SU-DHL-6 (cell line): Measurements from ENCODE around the gene MOV10L1.

Experiments used
- EZH2phosphoT487 ChIP-seq: fragments of 200-600 bp; sonication (generic), shearing (Covaris generic); conservative IDR thresholded peaks from 2 replicates; pipeline ENCODE4 v1.6.1; 2018; ENCODE audit warnings: mild to moderate bottlenecking, antibody characterized with exemption, low read length, moderate library complexity, mixed read lengths
- TF ChIP-seq, protein P1 (sequence below): fragments of 200-600 bp; sonication (generic); IDR thresholded peaks from one replicate; pipeline ENCODE4 v1.5.1; 2017; ENCODE audit warnings: antibody characterized with exemption, mild to moderate bottlenecking, low read length, moderate library complexity; ENCODE audit not compliant: insufficient read depth, poor library complexity, severe bottlenecking

DNA sequence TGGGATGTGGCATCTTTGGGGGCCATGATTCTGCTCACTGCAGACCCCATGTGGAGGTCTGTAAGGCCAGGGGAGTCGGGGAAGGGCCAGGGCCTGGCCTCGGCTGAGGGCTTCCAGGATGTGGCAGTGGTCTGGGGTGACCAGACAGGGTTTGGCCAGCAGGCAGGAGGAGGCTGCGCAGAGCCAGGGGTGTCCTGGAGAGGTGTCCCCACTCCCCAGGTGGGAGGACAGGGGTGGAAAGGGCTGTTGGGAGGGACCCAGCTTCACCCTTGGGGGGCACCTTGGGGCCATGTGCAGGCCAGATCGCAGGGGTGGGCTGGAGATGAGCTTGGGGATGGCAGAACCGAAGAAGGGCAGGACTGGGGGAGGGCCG, 84.2 kb downstream of the MOV10L1 start:
- TF ChIP-seq, protein P1, sequence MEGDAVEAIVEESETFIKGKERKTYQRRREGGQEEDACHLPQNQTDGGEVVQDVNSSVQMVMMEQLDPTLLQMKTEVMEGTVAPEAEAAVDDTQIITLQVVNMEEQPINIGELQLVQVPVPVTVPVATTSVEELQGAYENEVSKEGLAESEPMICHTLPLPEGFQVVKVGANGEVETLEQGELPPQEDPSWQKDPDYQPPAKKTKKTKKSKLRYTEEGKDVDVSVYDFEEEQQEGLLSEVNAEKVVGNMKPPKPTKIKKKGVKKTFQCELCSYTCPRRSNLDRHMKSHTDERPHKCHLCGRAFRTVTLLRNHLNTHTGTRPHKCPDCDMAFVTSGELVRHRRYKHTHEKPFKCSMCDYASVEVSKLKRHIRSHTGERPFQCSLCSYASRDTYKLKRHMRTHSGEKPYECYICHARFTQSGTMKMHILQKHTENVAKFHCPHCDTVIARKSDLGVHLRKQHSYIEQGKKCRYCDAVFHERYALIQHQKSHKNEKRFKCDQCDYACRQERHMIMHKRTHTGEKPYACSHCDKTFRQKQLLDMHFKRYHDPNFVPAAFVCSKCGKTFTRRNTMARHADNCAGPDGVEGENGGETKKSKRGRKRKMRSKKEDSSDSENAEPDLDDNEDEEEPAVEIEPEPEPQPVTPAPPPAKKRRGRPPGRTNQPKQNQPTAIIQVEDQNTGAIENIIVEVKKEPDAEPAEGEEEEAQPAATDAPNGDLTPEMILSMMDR = no peak
- TF ChIP-seq EZH2phosphoT487 = no peak
